Activated CD4-positive, CD25-positive, alpha-beta regulatory T cell (primary cell): ENCODE results near the gene TBC1D4.

Experiments
- DNase-seq, 4 experiments: peaks; one replicate each; lab custom pipeline; 2025; lab: John Stamatoyannopoulos, UW

TBC1D4 gene

DNA sequence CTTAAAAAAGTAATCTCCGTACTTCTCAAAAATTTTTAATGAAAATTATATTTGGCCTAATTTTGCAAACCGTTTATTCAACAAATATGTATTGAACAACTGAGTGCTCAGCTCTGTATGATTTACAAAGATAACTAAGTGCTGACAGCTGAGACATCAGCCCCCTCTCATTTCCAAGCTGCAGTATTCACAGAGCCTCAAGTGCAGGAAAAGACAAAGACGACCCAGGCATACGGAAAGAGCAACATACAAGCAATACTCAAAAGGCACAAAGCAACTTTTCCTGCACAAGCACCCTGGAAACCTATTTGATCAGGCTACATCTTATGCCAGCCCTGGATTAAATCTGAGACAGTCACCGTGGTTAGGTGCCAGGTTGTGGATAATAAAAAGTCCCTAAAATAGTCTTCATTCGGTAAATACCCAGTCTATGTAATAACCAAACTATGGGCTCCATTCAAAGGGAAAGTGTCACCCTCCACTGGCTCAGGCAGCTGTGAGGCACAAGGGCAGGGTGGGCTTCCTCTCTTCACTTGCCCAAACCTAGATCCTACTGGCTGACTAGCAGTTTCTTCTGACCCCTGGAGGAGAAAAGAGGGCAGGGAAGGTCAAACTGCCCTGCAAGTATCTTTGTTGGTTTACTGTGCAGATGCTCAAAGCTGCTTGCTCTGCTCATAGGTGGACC lies 65.5 kb downstream of the TBC1D4 start:
- no peak for DNase-seq

DNA sequence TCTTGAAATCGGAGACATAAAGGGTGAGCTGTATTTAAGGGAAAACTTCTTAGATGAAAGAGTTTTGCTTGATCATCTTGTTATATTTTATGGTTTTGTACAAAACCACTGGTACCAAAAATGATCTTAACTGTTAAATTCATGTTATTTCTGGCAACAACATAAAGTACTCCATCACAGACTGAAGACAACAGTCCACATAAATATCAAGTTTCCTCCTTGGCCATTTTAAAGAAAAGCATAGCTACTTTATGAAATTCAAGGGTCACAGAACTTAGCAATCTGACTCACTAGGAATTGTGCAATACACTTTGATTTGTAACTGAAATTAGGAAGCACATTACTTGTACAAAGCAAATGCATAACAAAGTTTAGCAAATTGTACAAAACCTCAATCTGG lies 66.3 kb downstream of the TBC1D4 start:
- no peak for DNase-seq

DNA sequence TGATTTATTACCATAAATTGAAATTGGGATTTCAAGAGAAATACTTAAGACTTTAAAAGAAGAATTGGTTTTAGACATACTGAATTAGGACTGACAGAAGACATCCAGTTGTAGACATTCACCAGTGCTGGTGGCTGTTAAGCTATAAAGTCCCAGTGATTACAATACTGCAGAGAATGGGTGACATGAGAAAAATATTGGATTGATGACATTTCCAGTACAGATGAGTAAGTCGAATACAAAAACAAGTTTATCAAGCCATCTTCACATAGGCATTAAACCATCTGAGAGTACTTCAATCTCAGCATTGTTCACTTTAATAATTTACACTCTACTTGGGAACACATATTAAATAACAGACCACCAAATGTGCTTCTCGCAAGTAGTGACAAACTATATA lies 66.8 kb downstream of the TBC1D4 start:
- no peak for DNase-seq

DNA sequence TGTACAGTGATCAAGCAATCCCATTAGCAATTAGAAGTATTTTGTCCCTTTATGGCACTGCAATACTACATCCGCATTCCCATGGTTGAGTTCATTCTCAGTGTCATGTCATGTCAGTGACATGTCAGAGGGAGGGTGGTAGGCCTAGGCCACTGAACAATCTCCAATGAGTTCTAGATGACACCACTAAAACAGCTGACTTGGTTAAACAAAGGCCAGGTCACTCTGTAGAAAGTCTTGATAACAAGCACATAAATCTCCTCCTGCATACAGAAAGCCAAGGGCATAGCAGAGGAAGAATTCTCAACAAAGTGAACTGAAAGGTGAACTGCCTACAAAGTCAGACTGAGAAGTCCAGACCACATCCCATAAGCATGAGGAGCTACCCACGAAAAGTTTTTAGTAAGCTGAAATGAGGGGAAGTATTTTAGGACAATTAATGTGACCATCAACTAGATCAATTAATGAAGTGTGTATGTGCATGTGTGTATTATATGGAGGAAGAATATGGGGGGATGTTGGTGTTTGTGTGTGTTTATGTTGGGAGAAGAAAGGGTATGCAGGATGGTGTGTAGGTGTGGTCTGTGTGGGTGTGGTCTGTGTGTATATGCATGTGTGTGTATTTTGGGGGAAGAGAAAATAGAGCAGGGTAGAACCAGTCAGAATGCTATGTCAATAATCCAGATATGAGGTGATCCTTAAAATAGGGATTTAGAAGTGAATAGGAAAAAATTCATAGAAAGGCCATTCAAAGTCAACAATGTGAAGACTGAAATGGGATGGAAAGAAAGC lies 67.7 kb downstream of the TBC1D4 start:
- no peak for DNase-seq

DNA sequence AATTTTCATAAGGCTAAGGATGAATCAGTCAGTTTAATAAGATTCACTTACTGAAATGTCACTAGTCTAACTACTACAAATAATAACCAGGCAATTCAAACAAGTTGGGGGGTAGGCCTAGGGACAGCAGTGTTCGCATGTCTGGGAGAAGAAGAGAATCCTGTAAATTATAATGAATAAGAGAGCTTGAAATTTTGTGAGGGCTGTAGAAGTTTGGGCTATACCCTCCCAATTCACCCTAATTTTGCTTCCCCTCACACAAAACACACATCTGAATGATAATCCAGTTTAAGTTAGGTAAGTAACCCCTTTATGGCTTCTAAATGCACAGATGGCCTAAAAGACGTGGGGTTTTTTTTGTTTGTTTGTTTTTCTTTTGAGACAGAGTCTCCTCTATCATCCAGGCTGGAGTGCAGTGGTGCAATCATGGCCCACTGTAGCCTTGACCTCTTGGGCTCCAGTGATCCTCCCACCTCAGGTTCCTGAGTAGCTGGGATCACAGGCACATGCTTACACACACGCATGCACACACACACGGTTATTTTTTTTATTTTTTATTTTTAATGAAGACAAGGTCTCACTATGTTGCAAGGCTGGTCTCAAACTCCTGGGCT lies 69.9 kb downstream of the TBC1D4 start:
- no peak for DNase-seq

DNA sequence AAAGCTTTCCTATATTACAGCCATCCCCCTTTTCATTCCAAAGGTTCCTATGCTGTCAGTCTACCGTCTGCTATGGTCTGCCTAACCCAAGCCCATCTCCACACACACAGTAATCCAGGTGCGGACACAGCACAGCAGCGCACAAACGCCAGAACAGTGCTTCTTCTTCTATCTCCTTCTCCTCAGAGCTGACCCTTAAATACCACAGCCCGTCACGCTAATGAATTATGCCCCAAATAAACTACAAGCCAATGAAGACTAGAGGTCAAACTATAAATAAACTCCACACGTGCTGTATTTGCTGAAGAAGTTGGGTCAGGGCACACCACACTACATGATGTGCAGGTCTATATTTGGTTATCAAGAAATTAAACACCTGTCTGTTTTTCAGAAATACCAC lies 71.8 kb downstream of the TBC1D4 start:
- no peak for DNase-seq

DNA sequence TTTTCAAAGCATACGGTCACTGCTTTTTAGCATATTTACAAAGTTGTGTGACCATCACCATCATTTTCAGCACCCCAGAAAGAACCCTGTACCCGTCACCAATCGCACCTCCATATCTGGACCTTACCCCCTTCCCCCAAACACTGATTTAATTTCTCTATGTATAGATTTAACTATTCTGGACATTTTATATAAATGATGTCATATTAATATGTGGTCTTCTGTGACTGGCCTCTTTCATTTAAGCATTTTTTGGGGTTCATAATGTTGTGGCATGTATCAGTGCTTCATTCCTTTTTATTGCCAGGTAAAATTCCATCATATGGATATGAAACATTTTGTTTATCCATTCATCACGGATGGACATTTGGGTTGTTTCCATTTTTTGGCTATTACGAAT lies 74.0 kb downstream of the TBC1D4 start:
- DNase-seq = no peak

DNA sequence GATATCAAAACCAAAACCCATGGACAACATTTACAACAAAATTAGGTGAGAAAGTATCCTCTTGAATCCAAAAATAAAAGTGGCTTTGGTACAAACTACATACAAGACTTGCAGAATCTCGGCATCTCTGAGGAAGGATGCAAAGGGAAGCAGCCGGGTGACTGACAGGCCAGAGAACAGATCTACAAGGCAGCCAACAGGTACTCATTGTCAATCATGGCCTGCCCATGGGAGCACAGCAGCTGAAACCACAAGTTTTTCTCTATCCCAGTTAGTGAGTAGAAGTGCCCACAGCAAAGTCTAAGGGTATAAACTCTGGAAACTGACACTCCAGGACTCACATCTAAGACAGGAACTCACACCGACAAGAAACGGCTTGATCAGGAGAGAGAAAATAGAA lies 74.5 kb downstream of the TBC1D4 start:
- no peak for DNase-seq

DNA sequence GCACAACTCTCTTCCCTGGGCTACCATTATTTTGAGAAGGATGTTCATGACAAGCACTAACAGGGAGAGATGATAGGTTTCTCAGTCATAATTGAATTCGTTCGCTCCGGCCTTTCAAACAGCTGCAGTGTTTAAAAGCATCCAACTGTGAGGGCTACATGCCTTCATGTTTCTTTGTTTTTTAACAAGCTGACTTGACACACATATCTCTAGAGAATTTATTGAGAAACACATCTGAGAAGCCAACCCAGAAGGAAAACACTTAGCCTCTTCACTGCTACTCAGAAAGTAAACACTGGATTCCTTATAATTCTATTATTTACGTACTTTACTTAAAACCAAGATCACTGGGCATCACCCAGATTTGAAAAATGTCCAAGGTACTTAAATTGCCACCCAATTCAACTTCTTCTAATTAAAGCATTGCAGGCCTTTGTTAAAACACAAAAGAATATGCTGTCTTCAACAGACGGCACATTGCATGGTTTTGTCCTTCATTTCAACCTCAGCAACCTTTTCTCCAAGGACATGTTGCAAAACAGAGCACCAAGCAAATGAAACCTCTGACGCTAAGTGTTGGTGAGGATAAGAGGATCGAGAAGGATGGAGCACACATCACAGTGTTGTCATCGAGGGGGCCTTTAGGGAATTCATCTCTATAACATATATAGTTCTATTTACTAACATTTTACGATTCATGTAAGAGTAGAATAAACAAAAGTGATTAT lies 75.8 kb downstream of the TBC1D4 start:
- no peak for DNase-seq

DNA sequence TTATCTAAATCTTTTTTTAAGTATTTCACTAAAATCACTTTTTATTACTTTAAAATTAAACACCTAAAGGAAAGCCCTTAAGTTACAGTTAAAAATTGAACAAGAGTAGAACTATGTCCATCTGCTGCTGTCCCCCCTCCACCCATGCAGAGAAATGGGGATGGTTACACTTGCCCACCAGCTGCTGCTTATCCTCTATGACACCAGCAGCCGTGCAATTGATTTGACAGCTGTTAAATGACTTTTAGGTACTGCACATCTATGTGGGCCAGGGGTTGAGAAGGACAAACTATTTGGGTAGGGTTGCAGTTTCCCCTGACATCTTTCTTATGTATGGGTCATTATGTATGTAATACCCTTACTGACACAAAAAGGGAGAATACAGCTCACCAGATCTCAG lies 77.2 kb downstream of the TBC1D4 start:
- DNase-seq = no peak

DNA sequence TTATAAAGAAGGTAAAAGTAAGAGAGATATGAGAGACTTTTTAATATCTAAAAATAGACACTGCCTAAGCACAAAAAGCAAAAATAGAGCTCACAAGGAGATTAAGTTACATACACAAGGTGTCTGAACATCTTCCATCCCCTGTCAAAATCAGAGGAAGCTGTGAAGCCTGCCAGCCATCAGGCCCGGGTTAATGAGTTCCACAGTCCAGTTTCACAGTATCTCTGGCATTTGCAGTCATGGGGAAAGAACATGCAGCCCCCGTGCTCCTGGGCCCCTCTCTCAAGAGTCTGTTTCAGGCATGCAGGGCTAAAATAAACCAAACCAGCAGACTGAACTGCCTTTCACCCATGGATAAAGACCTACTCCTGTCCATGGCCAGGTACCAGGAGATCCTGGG lies 79.2 kb downstream of the TBC1D4 start:
- no peak for DNase-seq

DNA sequence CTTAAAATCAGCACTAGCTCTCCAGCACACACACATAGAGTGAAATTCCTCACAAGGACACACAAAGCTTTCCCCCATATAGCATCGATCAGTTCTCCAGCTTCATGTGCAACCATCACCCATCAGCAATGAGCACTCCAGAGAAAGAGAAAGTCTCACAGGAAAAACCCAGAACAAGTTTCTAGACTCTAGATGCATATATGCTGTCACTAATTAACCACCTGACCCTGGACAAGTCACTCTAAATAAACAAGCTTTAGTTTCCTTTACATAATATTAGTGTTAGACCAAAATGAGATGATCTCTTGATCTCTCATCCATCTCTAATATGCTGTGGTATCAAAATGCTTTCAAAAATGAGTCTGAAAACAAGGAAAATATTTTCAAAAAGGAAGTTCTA lies 81.2 kb downstream of the TBC1D4 start:
- DNase-seq = no peak

DNA sequence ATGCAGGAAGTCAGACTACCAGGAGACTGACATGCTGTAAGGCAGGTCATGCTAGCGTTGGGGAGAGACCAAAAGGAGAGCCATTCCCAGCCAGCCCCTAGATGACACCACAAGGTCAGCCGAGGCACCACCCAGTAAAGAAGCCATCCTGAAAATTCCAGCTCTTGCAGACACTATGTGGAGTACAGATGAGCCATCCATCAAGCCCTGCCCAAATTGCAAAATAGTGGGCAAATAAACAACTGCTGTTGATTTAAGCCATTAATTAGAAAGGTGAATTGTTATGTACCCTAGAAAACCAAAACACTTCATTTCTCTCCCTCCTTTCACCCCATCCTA lies 82.1 kb downstream of the TBC1D4 start:
- DNase-seq = no peak

DNA sequence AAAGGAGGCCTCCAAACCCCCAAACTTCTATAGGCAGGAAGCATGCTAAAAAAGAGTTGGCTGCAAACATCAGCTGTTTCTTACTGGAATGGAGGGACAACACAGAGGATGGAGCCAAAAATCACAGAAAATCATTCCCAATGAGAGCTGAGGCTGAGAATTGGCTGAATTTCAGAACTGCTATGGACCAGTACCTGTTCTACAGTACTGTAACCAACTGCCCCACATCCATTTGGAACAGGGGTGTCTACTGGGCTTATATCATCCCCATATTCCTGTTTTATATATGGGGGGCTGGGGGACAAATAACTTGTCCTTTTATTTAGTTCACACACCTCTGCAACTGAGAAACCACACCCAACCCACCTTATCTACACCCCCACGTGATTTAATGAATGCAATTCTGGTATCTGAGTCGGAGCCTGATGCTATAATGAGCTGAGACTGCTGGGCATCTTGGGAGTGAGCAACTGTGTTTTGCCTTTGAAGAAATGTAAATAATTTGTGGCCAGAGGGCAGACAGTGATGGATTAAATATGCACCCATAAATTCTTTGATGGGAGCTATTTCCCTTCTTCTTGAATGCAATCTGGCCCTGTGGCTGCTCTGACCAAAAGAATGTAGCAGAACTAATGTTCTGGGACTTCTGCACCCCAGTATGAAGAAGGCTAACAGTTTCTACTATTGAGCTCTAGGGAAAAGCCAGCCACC lies 82.6 kb downstream of the TBC1D4 start:
- no peak for DNase-seq

DNA sequence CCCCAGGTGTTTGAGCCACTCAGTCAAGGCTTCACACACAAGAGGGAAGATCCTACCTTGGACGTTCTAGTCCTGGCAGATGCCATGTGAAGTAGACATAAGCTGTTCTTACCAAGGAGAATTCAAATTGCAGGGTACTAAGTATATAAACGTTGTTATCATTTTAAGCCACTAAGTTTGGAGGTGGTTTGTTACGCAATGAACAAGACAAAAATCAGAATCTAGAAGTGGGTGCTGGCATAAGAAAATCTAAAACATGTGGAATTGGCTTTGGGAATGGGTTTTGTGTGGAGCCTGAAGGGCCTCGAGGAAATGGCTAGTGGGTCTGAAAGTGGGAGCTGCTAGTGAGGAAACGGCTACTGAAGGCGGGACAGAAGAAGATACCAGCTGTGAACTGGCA lies 83.9 kb downstream of the TBC1D4 start:
- DNase-seq = no peak

DNA sequence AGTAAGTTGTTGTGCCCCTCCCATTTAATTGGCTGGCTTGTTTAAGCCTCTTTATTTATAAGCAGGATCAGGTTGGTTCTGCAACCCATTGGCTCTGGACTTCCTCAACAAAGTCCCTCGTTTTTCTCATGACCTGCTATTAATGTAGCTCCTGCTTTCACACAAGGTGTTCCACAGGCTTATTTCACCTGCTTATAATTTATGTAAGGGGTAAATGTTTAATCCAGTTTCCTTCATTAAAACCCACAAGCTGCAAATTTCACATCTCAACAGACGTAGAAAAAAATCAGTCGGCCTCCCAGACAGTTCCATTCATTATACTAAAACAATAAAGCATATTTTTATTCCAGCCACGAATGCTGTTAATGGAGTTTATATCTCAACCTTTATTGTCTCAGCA lies 86.1 kb downstream of the TBC1D4 start:
- no peak for DNase-seq

DNA sequence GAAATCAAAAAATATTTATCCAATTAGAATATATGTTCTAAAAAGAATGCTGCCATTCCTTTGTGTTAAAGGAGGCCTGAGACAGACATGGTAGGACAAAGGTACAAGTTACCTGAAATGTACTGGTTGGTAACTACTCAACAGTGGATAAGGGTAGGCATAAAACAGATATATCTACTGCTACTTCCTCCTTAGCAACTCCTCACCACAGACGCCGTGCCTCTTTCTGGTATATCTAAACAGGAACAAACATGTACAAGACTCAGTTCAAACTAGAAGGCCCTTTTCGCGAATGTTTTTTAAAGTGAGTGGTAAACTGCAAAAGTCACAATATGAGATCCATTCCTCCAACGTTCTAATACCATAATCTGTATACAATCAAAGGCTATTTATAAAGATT lies 86.9 kb downstream of the TBC1D4 start:
- DNase-seq = no peak

DNA sequence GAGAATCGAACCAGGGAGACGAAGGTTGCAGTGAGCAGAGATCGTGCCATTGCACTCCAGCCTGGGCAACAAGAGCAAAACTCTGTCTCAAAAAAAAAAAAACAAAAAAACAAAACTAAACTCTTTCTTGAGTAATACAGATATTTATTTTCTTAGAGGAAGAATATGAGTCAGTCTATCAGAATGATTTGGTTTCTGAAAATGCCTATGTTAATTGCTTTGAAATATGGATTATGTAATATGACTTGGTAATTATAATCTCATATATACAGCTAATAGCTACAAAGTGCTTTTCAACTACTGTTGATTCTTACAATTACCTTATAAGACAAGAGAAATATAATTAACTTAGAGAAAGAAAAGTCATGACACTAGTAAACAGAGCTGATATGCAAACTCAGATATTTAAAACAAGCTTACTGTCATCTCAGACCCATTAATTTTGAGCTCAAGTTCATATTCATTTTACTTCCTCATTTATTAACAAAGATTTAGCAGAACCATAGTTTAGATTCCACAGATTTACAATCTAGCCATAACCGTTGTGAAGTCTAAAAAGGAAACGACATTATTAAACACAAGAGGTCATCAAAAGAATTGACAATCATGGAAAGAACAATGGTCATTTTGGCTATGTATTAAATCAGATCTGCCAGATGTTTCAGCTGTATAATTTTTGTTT lies 88.0 kb downstream of the TBC1D4 start:
- DNase-seq = no peak

DNA sequence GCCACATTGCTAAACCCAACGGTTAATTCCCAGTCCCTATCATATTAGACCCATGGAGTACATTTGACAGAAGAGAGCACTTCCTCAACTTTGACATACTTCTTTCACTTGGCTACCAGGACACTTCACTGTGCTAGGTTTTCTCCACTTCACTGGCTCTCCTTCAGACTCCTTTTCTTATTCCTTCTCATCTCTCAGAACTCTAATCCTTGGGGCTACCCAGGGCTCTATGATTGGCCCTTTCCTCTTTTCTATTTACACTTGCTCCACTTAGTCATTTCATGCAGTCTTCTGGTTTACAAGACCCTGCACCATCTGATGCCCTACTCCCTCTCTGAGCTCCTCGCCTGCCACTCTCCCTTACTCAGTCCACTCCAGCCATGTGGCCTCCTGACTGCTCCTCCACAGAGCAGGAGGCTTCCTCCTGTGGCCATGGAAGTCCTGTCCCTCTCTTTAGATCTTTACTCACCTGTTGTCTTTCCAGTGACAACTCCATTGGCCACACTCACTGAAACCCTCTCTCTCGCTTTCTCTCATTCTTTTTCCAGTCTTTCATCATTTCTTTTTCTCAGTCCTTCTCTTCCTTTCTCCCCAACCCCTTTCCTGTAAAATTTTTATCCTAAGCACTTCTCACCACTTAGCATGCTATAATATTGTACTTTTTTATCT lies 90.4 kb downstream of the TBC1D4 start:
- DNase-seq = no peak

DNA sequence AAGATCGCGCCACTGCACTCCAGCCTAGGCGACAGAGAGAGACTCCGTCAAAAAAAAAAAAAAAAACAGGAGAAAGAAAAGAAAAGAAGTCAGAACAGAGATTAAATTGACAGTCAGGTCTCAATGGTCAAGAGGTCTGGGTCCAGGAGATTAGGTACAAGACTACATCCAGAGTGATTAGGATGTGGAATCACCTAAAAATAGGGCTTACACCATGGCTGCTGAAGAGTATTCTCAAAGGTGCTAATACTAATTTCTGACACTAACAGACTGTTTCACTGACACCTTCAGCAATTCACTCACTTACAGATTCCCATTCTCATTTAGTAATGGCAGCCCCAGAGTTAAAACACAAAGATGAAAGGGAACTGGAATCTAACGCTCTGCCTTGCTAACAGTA lies 91.7 kb downstream of the TBC1D4 start:
- no peak for DNase-seq

DNA sequence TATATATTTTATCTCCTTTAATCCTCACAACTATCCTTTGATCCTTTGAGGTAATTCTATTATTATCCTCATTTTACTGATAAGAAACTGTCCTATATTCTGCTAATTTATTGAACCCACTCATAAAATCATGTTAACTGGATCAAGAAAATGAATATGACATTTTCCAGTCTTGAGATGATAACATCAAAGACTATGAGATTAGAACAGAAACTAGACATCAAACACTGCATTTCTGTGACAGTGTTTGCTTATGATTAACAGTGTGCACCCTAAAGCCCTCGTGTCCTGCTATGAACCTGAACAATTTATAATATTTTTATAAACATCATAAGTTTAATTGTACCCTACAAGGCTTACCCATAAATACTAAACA lies 96.3 kb downstream of the TBC1D4 start:
- DNase-seq = no peak
